ENCODE data around the gene PSMC3. TPM values are rescaled to one million over a fixed set of nuclear protein-coding genes. Genes with fewer than 3 reads are reported as not detected.

PSMC3 gene
- total and polyA plus RNA-seq, 10 donors: 59.7 to 105 (median 71.7) TPM

DNA sequence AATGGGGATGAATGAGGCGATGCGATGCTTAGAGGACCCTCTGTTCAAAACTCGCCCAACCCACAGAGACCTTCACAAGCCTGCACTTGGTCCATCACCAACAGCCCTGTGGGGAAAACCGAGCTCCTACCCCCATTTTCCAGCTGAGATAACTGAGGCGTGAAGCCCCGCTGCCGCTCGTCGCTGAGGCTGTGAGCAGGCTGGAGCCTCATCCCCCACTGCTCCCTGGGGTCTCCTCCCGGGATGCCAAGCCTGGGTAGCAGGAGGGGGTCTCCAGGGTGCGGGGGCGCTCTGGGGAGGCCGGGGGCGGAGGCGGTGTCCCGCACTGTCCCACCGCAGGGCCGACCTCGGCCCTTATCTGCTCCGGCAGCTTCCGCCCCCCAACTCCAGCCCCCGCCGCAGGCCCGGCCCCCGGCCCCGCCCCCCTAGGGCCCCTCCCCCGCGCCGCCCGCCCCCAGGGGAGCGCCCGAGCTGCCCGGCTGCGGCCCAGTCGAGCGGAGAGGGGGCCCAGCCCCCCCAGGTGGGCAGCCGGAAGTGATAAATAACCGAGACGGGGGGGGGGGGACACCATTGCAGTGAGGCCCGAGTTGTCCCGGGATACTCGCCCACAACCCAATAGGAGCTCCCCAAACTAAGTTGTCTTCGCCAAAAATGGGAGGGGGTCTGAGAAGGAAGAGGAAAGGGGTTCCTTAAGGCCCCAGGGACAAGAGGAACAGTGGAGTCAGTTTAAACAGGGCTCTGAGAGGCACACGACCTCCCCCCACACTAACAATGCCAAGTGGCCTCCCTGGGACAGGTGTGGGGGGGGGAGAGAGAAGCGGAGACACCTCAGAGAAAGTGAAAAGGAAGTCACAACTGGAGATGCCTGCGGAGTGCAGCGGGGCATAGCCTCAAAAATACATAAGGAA, 26.1 kb downstream of the PSMC3 start:
- peak overlapping the region; percentile 84 to 97 (median 95) for H3K27ac ChIP-seq
- H3K4me1 ChIP-seq: peaks cover 21 to 77% (median 48%) of the 10 kb centered on the region in 6 donors
- H3K9me3 ChIP-seq: no peaks in the 10 kb centered on the region
- intact Hi-C loops (cut with DNase I; ENCODE audit: low total_unique reads): no loop called here
- H3K36me3 ChIP-seq: no peaks in the 10 kb centered on the region
- H3K27me3 ChIP-seq (replicated peaks in 1 of 7): no peaks in the 10 kb centered on the region
- 3 to 13% (median 5%) methylated on average over 15 to 47 of the region's 47 CpGs for WGBS, 5 donors
- peak; percentile 92 for DNase-seq
- peak overlapping the region; percentile 38 to 80 (median 48) for H3K4me3 ChIP-seq
- TF ChIP-seq, protein P1, sequence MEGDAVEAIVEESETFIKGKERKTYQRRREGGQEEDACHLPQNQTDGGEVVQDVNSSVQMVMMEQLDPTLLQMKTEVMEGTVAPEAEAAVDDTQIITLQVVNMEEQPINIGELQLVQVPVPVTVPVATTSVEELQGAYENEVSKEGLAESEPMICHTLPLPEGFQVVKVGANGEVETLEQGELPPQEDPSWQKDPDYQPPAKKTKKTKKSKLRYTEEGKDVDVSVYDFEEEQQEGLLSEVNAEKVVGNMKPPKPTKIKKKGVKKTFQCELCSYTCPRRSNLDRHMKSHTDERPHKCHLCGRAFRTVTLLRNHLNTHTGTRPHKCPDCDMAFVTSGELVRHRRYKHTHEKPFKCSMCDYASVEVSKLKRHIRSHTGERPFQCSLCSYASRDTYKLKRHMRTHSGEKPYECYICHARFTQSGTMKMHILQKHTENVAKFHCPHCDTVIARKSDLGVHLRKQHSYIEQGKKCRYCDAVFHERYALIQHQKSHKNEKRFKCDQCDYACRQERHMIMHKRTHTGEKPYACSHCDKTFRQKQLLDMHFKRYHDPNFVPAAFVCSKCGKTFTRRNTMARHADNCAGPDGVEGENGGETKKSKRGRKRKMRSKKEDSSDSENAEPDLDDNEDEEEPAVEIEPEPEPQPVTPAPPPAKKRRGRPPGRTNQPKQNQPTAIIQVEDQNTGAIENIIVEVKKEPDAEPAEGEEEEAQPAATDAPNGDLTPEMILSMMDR (IDR thresholded peaks at IDR 0.05 in 8 of 11, conservative IDR thresholded peaks at IDR 0.05 in 3 of 11): no peak
- peak in 2 of 3 donors; percentile 44 to 59 for TF ChIP-seq POLR2A (IDR thresholded peaks at IDR 0.05)
- TF ChIP-seq POLR2AphosphoS5 (IDR thresholded peaks at IDR 0.05): peak; percentile 90 to 92 (median 91)

DNA sequence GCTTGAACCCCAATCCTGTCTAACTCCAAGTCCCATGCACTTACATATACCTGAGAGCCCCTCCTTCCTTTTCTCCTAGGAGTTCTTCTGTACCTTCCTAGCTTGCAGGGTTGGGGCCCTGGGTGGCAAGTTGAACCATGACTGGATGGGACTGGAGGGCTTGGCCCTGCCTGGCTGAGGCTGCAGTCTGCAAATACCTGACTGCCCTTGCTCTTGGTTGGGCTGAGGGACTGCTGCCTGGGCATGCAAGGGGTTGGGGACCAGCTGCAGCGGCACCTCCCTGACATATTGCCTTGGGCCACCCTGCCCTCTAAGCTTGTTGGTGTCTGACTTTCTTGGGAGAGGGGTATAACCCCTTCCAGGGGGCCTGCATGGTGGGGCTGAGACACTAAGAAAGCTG, 27.7 kb downstream of the PSMC3 start:
- peak overlapping the region; percentile 40 to 97 (median 95) for H3K27ac ChIP-seq
- H3K36me3 ChIP-seq: no peaks in the 10 kb centered on the region
- peak; percentile 74 for DNase-seq
- TF ChIP-seq, protein P1 (IDR thresholded peaks at IDR 0.05 in 8 of 11, conservative IDR thresholded peaks at IDR 0.05 in 3 of 11): no peak
- TF ChIP-seq POLR2A (IDR thresholded peaks at IDR 0.05) (no peak), POLR2AphosphoS5 (IDR thresholded peaks at IDR 0.05) (no peak)
- 89 to 100% (median 93%) methylated on average over 1 of the region's 1 CpG for WGBS, 5 donors
- no peaks in the 10 kb centered on the region for H3K9me3 ChIP-seq
- H3K4me1 ChIP-seq: peaks cover 32 to 87% (median 63%) of the 10 kb centered on the region in 6 donors
- H3K4me3 ChIP-seq: no peak overlapping the region
- no peaks in the 10 kb centered on the region for H3K27me3 ChIP-seq (replicated peaks in 1 of 7)
- intact Hi-C loops (cut with DNase I; ENCODE audit: low total_unique reads): no loop called here

DNA sequence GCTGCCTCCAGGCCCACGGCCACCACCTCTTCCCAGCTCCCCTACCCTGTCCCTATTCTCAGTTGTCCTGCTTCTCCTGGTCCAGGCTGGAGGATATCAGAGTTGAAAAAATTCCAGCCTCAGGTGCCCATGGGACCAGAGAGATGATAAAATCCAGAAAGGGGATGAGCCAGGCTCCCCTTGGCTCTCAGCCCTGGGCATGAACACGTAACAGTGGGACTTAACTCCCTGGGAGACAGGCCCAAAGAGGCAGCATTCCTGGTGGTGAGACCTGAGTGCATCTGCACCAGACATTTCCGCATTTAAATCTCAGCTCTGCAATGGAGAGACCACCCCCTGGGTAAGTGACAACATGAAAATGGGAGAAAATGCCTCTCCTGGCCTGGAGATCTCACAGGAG, 28.2 kb downstream of the PSMC3 start:
- peak; percentile 61 for DNase-seq
- Histone ChIP-seq H3K36me3 (no peaks in the 10 kb centered on the region), H3K4me1 (peaks cover 35 to 87% (median 66%) of the 10 kb centered on the region in 6 donors), H3K9me3 (no peaks in the 10 kb centered on the region), H3K4me3 (no peak overlapping the region), H3K27me3 (replicated peaks in 1 of 7) (no peaks in the 10 kb centered on the region), H3K27ac (peak overlapping the region in 7 of 8 donors; percentile 40 to 97 (median 95))
- intact Hi-C loops (cut with DNase I; ENCODE audit: low total_unique reads): no loop called here
- TF ChIP-seq, protein P1 (IDR thresholded peaks at IDR 0.05 in 8 of 11, conservative IDR thresholded peaks at IDR 0.05 in 3 of 11): no peak
- TF ChIP-seq POLR2AphosphoS5 (IDR thresholded peaks at IDR 0.05) (no peak), POLR2A (IDR thresholded peaks at IDR 0.05) (no peak)
- WGBS, 5 donors: 89 to 100% (median 92%) methylated on average over 3 of the region's 3 CpGs

DNA sequence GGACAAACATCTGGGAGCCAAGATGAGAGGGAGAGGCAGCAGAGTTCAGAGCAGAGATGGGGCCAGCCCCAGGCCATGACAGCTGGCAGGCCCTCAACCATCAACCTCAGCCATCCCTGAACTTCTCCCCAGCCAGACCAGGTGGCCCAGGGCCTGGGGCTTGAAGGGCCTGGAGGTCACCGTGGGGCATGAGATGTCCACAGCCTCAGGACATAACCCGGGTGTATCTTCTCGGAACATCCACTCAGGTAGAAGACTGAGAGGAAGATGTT, 30.3 kb downstream of the PSMC3 start:
- peak; percentile 74 for DNase-seq
- 79 to 88% (median 84%) methylated on average over 3 of the region's 3 CpGs for WGBS, 5 donors
- intact Hi-C loops (cut with DNase I; ENCODE audit: low total_unique reads): no loop called here
- Histone ChIP-seq H3K4me1 (peaks cover 37 to 95% (median 76%) of the 10 kb centered on the region in 6 donors), H3K36me3 (no peaks in the 10 kb centered on the region), H3K9me3 (no peaks in the 10 kb centered on the region), H3K27me3 (replicated peaks in 1 of 7) (no peaks in the 10 kb centered on the region), H3K27ac (peak overlapping the region; percentile 96 to 100 (median 99)), H3K4me3 (peak overlapping the region in 1 of 8 donors; percentile 68)
- TF ChIP-seq, protein P1 (IDR thresholded peaks at IDR 0.05 in 8 of 11, conservative IDR thresholded peaks at IDR 0.05 in 3 of 11): no peak
- TF ChIP-seq POLR2AphosphoS5 (IDR thresholded peaks at IDR 0.05) (no peak), POLR2A (IDR thresholded peaks at IDR 0.05) (no peak)

Measured in spleen (tissue), 11 donors.